OCI-M2 (cell line): ENCODE results near the gene ARPC1B.
"Not testable (repeated sequence)": the region's sequence is repeated elsewhere in the genome, so short reads cannot be mapped to it uniquely, and the experiment has no call there.

ENCODE experiments used
- DNase-seq: peaks from one replicate; lab custom pipeline; 2025; ENCODE audit not compliant: unreplicated experiment; lab: John Stamatoyannopoulos, UW

ARPC1B gene

DNA sequence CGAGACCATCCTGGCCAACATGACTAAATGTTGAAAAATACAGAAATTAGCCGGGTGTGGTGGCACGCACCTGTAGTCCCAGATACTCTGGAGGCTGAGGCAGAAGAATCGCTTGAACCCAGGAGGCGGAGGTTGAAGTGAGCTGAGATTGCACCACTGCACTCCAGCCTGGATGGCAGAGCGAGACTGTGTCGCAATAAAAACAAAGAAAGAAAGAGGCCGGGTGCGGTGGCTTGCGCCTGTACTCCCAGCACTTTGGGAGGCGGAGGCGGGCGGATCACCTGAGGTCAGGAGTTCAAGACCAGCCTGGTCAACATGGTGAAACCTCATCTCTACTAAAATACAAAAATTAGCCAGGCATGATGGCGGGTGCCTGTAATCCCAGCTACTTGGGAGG lies 12.7 kb downstream of the ARPC1B start:
- DNase-seq, result not testable (repeated sequence)

DNA sequence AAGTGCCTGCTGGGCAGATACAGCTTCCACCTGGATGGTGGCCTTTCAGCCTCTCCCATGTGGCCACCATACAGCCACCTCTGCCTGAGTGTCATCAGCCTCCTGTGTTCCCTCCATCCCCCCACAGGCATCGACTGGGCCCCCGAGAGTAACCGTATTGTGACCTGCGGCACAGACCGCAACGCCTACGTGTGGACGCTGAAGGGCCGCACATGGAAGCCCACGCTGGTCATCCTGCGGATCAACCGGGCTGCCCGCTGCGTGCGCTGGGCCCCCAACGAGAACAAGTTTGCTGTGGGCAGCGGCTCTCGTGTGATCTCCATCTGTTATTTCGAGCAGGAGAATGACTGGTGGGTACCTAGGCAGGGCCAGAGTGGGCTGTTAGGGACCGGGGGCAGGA lies 13.4 kb downstream of the ARPC1B start:
- DNase-seq, result no peak

DNA sequence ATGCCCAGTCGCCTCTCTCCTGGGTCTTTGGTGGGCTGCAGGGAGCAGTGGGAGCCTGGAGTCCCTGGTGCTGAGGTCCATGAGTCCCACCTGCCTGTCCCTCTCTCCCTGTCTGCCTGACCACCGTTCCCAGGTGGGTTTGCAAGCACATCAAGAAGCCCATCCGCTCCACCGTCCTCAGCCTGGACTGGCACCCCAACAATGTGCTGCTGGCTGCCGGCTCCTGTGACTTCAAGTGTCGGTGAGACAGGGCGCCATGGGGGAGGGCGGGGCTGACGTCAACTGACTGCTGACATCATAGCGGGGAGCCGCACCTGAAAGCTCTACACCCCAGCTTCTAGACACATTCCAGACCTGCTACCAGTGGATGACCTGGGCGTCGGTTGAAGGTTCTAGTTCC lies 15.2 kb downstream of the ARPC1B start:
- no peak for DNase-seq

DNA sequence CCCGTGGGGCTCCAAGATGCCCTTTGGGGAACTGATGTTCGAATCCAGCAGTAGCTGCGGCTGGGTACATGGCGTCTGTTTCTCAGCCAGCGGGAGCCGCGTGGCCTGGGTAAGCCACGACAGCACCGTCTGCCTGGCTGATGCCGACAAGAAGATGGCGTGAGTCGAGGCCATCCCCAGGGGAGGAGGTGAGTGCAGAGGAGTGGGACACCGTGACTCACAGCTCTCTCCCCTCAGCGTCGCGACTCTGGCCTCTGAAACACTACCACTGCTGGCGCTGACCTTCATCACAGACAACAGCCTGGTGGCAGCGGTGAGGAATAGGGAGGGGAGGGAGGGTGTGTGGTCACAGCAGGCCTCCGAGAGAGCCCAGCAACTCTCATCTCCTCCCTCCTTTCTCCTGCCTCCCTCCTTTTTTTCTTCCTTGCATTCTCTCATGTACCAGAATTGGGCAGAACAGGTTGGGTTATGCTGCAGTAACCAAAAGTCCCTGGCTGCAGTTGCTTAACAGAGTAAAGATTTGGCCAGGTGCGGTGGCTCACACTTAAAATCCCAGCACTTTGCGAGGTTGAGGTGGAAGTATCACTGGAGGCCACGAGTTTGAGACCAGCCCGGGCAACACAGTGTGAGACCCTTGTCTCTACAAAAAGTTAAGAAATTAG lies 16.5 kb downstream of the ARPC1B start:
- DNase-seq, result no peak

DNA sequence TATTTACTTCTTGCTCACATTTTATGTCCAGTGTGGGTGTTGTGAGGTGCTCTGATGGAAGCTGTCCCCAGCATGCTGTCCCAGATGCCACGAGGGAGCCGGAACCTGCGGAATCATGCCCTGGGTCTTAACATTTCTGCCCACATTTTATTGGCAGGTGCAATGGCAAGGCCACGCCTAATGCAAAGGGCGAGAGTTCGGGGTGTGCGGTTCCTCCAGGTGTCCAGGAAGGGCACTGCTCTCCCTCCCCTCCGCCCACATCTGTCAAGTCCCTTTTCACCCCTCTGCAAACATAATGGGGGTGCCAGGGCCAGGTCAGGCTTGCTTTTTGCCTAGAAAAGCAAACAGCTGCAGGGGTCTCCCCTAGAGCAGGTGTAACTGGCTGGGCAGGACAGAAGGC lies 17.5 kb downstream of the ARPC1B start:
- DNase-seq, result no peak

DNA sequence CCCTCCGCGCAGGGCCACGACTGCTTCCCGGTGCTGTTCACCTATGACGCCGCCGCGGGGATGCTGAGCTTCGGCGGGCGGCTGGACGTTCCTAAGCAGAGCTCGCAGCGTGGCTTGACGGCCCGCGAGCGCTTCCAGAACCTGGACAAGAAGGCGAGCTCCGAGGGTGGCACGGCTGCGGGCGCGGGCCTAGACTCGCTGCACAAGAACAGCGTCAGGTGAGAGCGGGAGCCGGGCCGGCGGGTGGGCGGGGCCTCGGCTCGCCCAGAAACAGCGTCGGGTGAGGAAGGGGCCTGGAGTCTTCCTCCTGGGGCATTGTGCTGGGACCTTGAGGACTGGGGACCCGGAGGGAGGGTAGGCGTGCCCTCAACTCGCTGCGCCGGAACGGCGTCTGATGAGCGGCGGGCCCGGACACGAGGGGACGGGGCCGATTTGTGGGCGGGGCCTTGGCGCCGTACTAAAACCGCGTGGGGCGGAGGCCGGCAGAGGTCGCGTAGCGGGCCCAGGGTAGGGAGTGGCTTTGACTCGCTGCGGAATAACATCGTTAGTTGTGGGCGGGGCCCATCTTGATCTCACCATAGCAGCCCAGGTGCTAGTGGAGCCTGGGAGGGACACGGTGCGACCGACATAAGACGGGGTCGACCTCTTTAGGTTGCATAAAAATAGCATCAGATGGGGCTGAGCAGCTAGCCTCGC lies 18.3 kb downstream of the ARPC1B start:
- DNase-seq, result no peak

DNA sequence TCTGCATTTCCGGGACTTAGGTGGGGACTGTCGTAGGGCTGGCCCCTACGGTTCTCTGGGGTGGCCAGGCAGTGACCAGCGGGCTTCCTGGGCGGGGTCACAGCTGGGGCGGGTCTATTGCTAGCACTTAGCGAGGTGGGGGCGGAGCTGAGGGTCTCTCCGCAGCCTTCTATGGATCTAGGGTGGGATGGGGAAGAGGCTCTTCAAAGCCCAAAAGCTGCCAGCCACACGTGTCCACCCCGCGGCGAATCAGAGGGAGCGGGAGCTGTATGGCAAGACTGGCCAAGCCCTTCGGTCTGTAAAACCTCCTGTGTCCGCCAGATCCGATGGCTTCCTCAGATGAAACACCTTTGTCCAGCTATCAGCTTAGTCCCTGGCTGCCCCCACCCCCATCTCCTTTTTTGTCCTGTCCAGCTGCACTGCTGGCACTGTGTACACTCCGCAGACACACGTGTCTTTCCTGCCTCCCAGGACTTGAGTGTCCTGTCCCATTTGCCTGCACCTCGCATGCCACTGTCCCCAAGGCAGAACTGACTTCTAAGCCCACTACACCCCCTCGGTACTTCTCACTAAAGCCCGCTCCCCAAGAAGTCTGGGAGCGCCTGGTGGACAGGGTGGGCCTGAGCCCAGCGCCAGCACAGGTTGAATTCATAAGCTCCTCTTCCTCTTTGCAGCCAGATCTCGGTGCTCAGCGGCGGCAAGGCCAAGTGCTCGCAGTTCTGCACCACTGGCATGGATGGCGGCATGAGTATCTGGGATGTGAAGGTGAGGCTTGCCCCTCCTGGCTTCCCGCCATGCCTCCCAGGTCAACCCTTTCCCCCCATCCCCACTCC lies 19.0 kb downstream of the ARPC1B start:
- DNase-seq, result no peak

DNA sequence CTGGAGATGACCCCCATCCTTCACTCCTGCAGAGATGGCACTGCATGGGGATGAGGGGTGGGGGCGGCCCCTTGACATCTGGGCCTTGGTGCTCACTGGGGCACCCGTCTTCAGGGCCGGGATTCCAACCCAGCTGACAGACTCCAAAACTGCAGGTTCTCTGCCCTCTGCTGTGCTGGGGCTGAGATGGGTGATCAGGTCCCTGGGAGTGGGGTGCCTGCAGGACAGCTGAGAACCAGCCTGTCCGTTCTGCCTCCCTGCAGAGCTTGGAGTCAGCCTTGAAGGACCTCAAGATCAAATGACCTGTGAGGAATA lies 19.6 kb downstream of the ARPC1B start:
- DNase-seq, result no peak

DNA sequence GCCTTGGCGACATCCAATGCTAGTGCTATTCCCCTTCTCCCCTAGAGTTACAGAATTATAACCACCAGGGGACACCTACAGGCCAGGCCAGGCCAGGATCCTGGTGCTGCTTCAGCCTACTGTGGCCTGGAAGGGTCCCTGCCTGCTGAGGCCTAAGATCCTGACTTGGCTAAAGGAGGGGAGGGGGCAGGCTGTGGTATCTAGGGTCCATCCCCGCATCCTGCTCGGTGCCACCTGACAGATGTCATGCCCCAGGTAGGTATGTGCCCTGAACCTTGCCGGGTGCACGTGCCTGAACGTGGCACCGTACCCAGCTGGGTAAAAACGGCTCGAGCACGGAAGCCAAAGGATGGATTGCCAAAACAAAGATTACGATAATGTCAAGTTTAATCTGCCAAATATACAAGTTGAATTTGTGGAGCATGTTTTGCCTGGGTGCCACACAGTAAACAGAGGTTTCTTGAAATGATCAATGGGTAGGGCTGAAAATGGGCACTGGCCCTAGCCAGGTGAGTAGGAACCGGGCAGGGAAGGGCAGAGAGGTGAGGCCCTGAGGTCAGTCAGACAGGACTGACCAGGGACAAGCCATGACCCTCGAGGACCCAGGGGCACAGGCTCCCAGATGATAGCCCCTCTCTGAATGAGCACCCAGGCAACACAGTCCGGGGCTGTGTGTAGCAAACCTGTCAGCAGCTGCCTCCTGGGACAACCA lies 21.2 kb downstream of the ARPC1B start:
- DNase-seq, result no peak

DNA sequence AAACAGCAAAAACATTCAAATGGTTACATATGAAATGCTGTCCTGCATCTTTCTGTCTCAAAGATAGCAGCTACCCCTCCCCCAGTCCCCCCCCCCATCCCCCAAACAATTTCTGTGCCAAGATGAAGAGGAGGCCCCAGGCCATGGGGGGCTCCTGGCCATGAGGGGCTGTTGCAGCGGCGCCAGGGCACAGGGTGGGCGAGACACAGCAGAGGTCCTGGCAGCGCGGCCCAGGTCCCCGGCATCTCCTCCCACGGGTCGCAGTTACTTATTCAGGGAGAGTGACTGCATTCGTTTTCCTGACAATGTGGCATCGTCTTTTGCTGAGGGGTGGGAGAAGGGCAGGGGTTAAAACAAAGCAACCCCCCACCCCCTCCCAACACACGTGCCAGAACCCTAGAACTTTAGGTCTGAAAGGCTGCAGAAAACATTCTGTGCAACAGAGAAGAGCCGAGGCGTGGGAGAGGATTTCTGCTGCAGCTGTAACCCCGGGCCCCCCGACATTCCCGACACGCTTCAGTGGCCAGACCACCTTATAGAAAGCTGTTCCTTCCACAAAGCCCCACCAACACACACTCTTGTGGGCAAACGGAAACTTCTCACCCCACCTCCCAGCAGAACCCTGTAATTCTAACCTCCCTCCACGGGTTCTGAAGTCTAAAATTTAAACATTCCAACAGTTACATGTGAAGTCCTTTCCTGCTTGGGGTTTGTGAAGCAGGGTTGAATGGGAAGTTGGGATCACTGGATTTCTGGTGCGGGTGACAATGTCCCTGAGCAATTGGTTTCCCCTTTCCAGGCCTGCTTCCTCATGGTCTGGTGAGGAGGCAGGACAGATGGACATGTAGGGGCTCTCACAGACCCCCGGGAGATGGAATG lies 22.1 kb downstream of the ARPC1B start:
- no peak for DNase-seq

DNA sequence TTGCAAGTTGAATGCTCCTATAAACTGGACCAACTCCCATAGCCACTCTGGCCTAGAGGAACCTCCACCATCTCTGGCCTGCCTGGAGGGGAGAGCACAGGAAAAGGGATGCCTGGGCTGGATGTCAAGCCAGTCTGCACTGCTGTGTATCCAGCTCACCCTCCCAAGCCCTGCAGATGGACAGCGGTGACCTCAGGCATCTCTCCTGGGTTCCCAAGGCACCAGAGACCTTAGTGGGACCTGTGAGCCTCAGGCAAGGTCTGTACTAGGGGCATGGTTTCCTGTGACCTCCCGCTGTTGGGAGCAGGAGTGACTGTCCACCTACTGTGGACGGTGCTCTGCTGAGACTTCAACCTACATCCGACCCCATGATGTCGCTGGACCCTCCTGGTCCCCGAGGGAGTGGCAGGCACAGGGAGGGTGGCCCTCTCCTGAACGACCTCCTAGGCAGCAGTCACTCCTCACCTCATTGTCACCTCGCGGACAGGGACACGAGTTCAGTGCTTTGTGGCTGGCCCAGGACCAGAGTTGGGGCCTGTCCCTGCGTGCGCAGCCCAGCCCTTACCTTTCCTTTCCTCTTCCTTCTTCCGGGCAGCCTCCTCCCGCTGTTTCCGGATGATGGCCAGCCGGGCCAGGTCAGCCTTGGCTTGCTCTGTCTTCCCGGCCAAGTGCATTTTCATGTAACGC lies 22.9 kb downstream of the ARPC1B start:
- DNase-seq, result no peak

DNA sequence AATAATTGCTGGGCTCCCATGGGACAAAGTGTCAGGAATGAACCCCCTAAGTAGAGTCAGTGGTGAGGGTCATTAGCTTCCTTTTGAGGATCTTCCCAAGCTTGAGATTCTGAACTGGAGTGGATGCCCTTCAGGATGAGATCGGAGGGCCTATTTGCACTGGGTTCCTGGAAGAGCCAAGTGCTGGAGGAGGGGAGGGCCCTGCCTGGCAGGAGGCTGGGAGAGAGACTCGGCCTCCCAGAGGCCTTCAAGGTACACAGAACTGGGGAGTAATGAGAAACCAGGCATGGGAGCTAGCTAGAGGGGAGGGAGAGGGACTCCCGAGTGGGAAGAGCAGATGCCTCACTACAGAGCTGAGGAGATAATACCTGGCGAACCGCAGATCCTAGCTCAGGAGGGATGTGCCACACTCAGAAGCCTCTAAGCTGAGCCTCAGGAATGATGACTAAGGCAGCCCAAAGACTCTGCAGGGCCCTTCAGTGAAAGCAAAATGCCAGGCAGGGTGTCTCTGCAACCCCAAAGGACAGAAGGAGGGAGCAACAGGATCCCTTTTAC lies 24.4 kb downstream of the ARPC1B start:
- DNase-seq, result no peak

DNA sequence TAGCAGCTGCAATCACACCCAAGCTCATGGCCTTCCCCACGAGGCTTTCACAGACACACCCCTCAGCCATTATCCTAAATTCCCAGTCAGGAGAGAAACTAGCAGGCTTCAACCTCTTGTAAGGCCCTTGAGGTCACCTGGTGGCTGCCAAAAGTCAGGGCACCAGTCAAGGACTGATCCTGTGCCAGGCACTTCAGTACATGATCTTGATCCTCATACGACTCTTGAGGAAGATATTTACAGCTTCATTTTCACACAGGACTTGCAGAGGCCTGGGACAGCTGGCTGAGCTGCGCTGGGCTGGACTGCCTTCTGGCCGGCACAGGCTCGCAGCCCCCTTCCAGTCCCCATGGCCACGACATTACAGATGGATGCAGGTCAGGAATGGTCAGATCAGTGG lies 25.1 kb downstream of the ARPC1B start:
- no peak for DNase-seq

DNA sequence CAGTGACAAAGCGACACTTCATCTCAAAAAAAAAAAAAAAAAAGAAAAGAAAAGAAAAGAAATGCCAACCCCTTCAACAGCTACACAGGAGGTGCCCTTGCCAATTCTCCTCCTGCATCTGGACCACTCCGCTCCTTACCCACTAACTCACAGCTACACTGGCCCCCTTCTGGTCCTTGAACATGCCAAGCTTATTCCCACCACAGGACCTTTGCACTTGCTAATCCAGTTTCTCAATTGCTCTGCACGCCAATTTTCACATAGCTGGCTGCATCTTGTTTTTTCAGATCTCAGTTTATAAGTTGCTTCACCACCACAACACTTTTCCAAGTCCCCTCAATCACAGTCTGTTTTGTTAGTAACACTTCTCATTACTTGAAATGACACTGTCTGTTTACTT lies 28.3 kb downstream of the ARPC1B start:
- DNase-seq, result no peak

DNA sequence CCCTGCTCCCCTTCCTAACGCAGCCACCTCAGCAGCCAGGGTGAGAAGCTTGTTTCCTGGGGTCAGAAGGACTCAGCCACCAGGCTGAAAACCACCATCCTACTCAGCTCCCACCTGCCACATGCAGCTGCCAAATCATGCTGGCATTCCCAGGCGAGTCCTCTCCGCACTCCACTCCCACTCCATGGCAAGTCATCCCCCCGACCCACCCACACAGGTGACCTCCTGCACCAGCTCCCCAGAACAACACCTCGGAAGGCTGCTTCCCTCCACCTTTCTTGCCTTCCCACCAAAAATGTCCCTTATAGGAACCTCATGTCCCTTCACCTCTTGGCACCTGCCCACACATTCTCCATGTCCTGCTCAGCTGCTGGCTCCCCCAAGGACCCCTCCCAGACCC lies 29.2 kb downstream of the ARPC1B start:
- no peak for DNase-seq

DNA sequence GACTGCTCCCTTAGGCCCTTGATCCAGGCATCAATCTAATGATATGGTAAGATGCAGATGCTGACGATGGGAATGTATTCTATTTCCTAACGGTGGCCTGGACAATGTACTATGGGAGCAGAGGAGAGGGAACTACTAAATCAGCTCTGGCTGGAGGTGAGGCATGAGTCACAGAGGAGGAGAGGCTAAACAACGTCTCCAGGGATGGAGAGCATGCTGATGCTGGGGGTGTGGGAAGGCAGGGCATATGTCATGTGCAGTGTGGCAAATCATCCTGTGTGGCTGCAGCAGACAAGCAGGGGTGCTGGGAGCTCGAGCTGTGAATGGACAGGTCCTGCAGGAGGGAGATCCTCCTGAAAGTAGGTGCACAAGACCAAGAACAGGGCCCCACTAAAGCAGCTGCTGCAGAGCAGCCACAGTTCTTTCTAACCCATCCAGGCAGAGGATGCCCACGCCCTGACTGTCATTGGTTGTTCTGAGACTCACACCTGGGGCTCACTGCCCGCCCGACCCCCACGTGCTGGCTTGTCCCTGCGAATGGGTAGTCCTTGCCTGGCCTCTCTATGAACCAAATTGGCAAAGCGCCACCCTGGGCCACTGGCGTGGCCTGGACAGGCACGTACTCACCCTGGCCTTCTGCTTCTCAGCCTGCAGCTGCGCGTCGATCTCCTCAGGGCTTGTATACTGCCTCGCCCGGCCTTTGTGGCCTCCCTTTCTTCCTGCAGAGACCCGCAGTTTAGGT lies 29.9 kb downstream of the ARPC1B start:
- no peak for DNase-seq

DNA sequence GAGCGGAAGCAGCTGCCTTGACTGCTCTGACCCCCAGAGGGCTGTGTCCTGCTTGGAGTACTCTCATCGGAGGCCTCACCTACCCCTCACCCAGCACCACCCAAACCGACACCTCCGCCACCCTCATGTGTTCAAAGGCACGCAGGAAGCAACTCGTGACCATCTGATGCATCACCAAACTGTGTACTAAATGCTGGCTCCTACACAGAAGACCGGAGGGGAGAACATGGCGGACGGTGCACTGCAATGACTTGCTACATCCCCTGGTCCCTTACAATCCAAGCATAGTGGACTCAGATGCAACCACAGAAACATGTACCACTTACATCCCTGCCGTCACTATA lies 30.4 kb downstream of the ARPC1B start:
- no peak for DNase-seq

DNA sequence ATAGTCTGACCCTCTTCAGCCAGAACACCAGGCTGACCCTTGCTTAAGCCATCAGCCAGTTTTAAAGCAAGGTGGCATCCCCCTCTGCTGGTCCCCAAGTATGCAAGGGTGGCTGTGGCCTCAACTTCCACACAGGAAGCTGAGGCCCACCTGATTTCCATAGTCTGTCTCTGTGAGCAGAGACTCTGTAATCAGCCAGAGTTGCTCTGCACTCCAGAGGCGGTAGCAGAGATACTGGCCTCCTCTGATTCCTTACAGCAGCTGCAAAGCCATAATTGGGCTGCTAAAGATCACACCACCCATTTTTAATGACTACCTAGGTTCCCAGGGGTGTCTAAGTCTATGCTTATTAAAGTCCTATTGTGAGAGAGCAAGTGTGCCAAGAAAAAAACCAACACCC lies 32.0 kb downstream of the ARPC1B start:
- DNase-seq, result no peak

DNA sequence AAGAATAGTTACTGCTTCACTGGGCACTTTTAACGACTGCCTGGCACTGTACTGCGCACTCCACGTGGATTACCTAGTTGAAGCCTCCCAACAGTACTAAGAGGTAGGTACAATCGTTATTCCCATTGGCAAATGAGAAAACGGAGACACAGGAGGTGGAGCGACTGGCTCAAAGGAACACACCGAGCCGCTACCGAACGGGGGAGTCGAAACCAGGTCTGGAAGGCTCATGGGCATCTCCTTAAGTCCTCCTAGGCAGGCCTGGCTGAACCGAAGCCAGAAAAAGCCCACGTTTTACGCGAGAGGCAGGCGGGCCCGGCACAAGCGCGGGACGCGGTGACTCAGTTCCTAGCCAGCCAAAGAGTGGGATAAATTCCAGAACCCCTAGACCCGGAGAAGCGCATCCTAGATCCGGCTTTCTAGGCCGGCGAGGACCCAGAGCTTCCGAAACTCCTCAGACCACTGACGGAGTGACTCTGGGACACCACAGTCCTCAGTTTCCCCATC lies 33.4 kb downstream of the ARPC1B start:
- DNase-seq, result no peak
